ENCODE data around the gene LAMTOR1. TPM values are rescaled to one million over a fixed set of nuclear protein-coding genes. Genes with fewer than 3 reads are reported as not detected.

Gene LAMTOR1
- total and polyA plus RNA-seq, 2 of the 8 experiments (the other 6 are each of a cell fraction or from before 2014, with no cell fraction given) = 82.1 to 160 TPM

DNA sequence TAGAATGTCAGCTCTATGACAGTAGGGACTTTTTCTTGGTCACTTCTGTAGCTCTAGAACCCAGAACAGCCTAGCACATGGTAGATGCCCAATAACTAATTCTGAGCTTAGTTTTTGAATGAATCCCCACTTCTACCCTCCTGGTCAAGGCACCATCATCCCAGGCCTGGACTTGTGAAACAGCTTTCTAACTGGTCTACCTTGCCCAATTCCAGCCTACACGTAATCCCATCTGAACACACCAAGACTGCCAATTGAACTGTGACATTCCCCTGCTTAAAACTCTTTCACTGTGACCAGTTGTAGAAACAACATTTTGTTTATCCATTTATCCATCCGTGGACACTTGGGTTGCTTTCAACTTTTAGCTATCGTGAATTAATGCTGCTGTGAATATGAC is 26.3 kb upstream of the LAMTOR1 start:
- no peak overlapping the region for H3K14ac ChIP-seq (ENCODE audit: insufficient read length)
- no peak overlapping the region for H3K56ac ChIP-seq (replicated peaks; ENCODE audit: insufficient read length, low read depth, low read length)
- H3K4me3 ChIP-seq (ENCODE audit: extremely low read depth in 1 of 4, insufficient read depth in 2 of 4, low read depth in 3 of 4, low read length in 4 of 4) = no peak overlapping the region
- H2AK5ac ChIP-seq (ENCODE audit: low read depth, low read length) = no peak overlapping the region
- H2BK15ac ChIP-seq (ENCODE audit: low read length) = no peak overlapping the region
- no peaks in the 10 kb centered on the region for H3K79me2 ChIP-seq (ENCODE audit: control insufficient read depth in 1 of 2, insufficient read depth in 2 of 2, low read length in 2 of 2)
- H4K91ac ChIP-seq (replicated peaks; ENCODE audit: insufficient read length, low read length) = no peak overlapping the region
- no peak overlapping the region for H3K4ac ChIP-seq (replicated peaks; ENCODE audit: insufficient read length, low read depth, low read length)
- H2BK5ac ChIP-seq (ENCODE audit: low read depth, low read length) = no peak overlapping the region
- H3K27me3 ChIP-seq (replicated peaks in 1 of 4; ENCODE audit: control insufficient read depth in 3 of 4, extremely low read depth in 1 of 4, insufficient read depth in 3 of 4, low read length in 3 of 4) = no peaks in the 10 kb centered on the region; a peak in 2 of 7 replicates
- H3K9me3 ChIP-seq (ENCODE audit: insufficient read depth in 2 of 2, low read depth in 1 of 2, low read length in 1 of 2) = peaks cover 14 to 16% of the 10 kb centered on the region in 2 experiments
- no peaks in the 10 kb centered on the region for H3K4me1 ChIP-seq (replicated peaks in 1 of 4; ENCODE audit: control insufficient read depth in 3 of 4, insufficient read depth in 4 of 4, low read length in 3 of 4)
- H3K23ac ChIP-seq (ENCODE audit: insufficient read length) = no peak overlapping the region
- no peak overlapping the region for H2BK12ac ChIP-seq (ENCODE audit: low read depth, low read length)
- H3K9ac ChIP-seq (replicated peaks in 1 of 4; ENCODE audit: extremely low read depth in 1 of 4, low read depth in 3 of 4, low read length in 3 of 4) = no peak overlapping the region
- no peak overlapping the region for H4K5ac ChIP-seq (ENCODE audit: insufficient read length, low read depth, low read length)
- no peaks in the 10 kb centered on the region for H3K36me3 ChIP-seq (ENCODE audit: control insufficient read depth in 2 of 4, insufficient read depth in 4 of 4, low read length in 3 of 4)
- POLR2A ChIA-PET (ENCODE audit: partially characterized antibody) = interaction anchor here (0.6 kb wide), 1 partner anchor 19 kb away, joined by 3 read pairs; no protein-coding TSS in a partner anchor
- H3K79me1 ChIP-seq (ENCODE audit: low read depth, low read length) = no peaks in the 10 kb centered on the region
- CTCF ChIA-PET (ENCODE audit: partially characterized antibody) = interaction anchor here (1.0 to 3.7 kb wide), 3 partner anchors 15 to 54 kb away, joined by 3 to 12 read pairs (median 5); no protein-coding TSS in a partner anchor
- no peak overlapping the region for H3K27ac ChIP-seq (ENCODE audit: low read depth, low read length)
- H2AFZ ChIP-seq (ENCODE audit: low read length) = no peak overlapping the region
- FAIRE-seq = no peak
- no peak overlapping the region for H4K8ac ChIP-seq (ENCODE audit: extremely low read depth, insufficient read depth, low read length)
- H2BK120ac ChIP-seq (replicated peaks; ENCODE audit: low read depth, low read length) = no peak overlapping the region
- H3K23me2 ChIP-seq (ENCODE audit: low read depth, low read length) = no peaks in the 10 kb centered on the region; the same call in 1 of the 2 replicates
- no peak overlapping the region for H3K4me2 ChIP-seq (ENCODE audit: insufficient read depth in 1 of 2, low read depth in 2 of 2, low read length in 2 of 2)
- H4K20me1 ChIP-seq (replicated peaks in 1 of 2; ENCODE audit: control insufficient read depth in 1 of 2, insufficient read depth in 2 of 2, low read length in 2 of 2) = no peaks in the 10 kb centered on the region
- WGBS, 2 experiments (ENCODE audit: extremely low coverage in 1 of 2, insufficient coverage in 1 of 2, insufficient read length in 1 of 2, insufficient replicate concordance in 2 of 2, low coverage in 1 of 2, low lambda C conversion rate in 2 of 2, missing lambda C conversion rate in 1 of 2) = 74% methylated on average over 3 of the region's 3 CpGs; no CpG with 5 or more reads in 1 of the 2 experiments
- no peak for DNase-seq (ENCODE audit: low read depth in 1 of 2, low spot score in 2 of 2)
- H3K18ac ChIP-seq (ENCODE audit: extremely low read depth, low read length) = no peak overlapping the region
- H2BK20ac ChIP-seq (ENCODE audit: low read length) = no peak overlapping the region
- TF ChIP-seq RXRA (IDR thresholded peaks at IDR 0.05; ENCODE audit: insufficient read depth, low read depth, low read length) (no peak), KDM5A (IDR thresholded peaks at IDR 0.05; ENCODE audit: low read length) (no peak), JUN (IDR thresholded peaks at IDR 0.05; ENCODE audit: low read depth, low read length) (no peak), POU5F1 (IDR thresholded peaks at IDR 0.05; ENCODE audit: low read depth, low read length) (no peak), ZNF274 (IDR thresholded peaks at IDR 0.05; ENCODE audit: borderline replicate concordance, extremely low read depth, low read length) (no peak), HDAC6 (IDR thresholded peaks at IDR 0.05; ENCODE audit: low read depth, low read length) (no peak), RNF2 (IDR thresholded peaks at IDR 0.05; ENCODE audit: borderline replicate concordance, low read depth, low read length, missing control alignments, poor library complexity, severe bottlenecking) (no peak), BRCA1 (IDR thresholded peaks at IDR 0.05; ENCODE audit: low read depth, low read length) (no peak), SUZ12 (IDR thresholded peaks at IDR 0.05; ENCODE audit: low read length) (no peak), TCF12 (IDR thresholded peaks at IDR 0.05; ENCODE audit: low read depth, low read length) (no peak)
- TF ChIP-seq, protein P1, sequence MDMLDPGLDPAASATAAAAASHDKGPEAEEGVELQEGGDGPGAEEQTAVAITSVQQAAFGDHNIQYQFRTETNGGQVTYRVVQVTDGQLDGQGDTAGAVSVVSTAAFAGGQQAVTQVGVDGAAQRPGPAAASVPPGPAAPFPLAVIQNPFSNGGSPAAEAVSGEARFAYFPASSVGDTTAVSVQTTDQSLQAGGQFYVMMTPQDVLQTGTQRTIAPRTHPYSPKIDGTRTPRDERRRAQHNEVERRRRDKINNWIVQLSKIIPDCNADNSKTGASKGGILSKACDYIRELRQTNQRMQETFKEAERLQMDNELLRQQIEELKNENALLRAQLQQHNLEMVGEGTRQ (IDR thresholded peaks at IDR 0.05; ENCODE audit: low read length) = no peak
- TF ChIP-seq, protein P2, sequence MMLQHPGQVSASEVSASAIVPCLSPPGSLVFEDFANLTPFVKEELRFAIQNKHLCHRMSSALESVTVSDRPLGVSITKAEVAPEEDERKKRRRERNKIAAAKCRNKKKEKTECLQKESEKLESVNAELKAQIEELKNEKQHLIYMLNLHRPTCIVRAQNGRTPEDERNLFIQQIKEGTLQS (IDR thresholded peaks at IDR 0.05; ENCODE audit: insufficient read depth, low read depth, low read length) = no peak
